Bronchial smooth muscle cell (primary cell): ENCODE data around the gene TMC4. TPM values are rescaled to one million over a fixed set of nuclear protein-coding genes. Genes with fewer than 3 reads are reported as not detected.

Experiments
- total RNA-seq: library from RNA; depleted of rRNA; stranded (reverse); fragments of >200 nt; gene quantifications from 2 replicates; pipeline ENCODE4 v1.2.1, GENCODE V29; 2014

TMC4 gene
- 0.43 and 1.1 TPM in 2 replicates for total RNA-seq

DNA sequence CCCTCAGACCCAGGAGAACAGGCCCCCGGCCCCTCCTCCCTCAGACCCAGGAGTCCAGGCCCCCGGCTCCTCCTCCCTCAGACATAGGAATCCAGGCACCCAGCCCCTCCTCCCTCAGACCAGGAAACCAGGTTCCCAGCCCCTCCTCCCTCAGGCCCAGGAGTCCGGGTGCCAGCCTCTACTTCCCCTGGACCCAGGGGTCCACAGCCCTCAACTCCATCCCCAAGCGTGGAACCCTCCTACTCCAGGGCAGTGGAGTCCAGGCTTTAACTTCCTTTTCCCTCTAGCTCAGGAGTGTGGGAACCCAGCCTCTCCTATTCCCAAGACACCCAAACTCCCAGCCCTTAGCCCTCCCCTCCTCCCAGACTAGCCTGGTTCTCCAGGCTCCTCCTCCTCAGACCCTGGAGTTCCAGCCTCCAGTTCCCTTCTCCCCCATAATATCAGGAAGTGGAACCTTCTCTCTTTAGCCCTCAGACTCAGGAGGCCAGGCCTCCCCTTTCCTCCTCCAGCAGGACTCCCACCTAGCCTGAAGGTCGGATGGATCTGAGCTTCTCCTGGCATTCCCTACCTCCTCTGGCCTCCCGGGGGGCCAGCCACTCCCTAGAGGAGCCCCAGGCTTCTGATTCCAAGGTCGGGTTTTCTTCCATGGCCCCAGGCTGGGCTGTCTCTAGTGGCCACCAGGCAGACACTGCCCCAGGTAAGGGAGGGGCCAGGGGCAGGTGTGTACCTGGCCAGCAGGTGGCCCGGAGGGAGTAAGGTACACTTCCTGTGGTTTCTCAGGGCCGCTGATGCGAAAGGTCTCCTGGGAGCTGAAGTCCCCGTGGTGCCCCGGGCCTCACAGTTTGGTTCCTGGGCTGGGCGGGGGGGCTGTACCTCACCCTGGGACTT is at the start of gene TMC4:
Gene TMC4, minus strand, starts transcription at position 690 of the 888 bp plus-strand sequence. Its CDS starts 43 bp downstream, at position 647.

GRCh38 chr19:54191011-54191810 is 18.3 kb upstream of the TMC4 start, which contains the start of gene TSEN34:
Gene TSEN34, plus strand, starts transcription at chr19:54191308. Its CDS starts 57 bp downstream, at chr19:54191365.

DNA sequence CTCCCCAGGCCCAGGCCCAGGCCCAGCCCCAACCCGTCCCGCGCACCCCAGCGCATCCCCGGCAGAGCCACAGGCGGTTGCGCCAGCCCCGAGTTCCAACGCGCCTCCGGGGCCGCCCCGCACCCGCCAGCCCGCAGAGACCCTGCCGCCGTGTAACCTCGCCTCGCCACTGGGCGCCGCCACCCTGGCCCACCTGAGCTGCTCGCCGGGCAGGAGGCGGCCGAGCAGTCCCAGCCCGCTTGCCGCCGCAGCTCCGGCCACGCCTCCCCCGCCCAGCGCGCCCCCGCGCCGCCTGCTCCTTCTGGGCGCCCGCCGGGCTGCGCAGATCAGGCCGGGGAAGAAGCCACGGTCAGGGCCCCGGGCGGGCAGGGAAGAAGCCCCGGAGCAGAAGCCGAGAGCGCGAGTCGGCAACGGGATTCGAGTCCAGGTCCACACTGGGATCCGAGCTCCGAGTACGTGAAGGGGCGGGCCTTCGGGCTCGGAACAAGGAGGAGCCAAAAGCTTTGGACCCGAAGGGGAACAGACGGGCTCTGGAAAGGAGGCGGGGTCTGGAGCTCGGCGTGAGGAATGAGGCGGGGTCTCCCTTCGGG is 16.3 kb upstream of the TMC4 start, which contains the start of gene MBOAT7:
Gene MBOAT7, minus strand, starts transcription at position 436 of the 590 bp plus-strand sequence. CDS start 1,072 bp downstream, outside the sequence.

DNA sequence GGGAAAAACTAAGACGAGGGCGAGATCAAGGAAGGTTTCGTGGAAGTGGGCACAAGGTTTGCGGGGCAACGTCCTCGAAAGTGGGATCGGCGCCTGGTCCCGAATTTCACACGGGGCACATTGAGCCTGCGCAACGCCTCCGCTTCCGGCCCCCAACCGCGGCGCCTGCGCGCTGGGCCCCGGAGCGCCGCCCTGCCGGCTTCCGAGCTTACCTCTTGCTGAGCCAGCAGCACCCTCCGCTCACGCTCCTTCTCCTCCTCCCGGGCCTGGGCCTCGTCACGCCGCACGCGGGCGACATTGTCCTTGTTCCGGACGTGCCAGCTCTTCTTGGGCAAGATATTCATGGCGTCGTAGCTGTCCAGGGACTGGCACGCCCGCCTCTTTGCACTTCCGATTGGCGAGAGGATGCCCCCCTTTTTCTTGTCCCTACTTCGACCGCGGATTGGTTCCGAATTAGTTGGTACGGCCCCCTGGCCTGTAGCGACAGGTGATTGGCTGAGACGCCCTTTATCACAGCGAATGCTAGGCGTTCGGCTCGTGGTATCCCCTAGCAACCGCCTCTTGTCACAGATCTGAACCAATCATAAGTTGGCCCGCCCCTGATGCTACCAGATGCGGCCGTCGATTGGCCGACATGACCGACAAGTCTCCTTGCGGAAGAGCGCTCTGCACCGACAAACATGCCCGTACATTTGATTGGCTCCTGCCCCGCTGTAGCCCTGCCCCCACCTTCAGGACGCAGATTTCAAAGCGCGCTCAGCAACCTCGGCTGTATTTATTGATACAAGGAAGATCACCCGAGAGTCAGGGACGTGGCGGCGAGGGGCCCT is 13.4 kb downstream of the TMC4 start, which contains the start of gene LENG1:
Gene LENG1, minus strand, starts transcription at position 370 of the 830 bp plus-strand sequence. Its CDS starts 26 bp downstream, at position 344.

DNA sequence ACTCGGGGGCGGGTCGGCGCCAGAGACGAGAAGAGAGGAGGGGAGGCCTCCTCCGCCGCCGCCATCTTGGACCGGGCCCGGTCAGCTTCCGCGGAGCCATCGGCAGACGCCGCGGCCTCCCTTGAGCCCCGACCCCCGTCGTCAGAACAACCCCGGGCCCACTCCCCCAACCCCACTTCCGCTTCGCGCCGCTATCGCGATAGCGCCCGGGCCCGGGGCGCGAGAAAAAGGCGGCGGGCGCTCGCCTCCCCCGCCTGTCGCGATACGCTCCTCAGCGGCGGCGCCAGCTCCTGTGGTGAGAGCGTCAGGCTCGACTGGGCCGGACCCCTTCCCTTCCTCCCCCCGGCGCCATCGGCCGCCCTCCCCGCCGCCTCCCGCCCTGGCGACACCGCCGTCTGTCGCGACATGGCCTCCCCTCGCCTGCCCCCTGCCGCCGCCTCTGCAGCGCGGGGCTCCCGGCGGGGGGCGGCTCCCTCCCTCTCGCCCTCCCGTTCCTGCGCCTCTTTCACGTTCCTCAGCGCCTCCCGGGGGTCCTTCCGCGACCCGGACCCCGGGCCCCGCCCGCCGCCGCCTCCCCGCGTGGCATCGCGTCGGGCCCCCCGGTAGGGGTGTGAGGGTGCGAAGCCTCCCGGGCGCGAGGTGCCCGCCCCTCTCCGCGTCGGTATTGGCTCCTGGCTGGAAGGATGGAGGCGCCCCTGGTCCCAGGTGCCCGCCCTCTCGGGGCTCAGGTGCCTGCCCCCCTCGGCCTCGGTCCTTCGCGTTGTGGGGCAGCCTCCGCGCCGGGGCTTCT is 35.1 kb downstream of the TMC4 start, which contains the start of gene CNOT3:
Gene CNOT3, plus strand, starts transcription at position 64 of the 790 bp plus-strand sequence. CDS start 5,217 bp downstream, outside the sequence.

DNA sequence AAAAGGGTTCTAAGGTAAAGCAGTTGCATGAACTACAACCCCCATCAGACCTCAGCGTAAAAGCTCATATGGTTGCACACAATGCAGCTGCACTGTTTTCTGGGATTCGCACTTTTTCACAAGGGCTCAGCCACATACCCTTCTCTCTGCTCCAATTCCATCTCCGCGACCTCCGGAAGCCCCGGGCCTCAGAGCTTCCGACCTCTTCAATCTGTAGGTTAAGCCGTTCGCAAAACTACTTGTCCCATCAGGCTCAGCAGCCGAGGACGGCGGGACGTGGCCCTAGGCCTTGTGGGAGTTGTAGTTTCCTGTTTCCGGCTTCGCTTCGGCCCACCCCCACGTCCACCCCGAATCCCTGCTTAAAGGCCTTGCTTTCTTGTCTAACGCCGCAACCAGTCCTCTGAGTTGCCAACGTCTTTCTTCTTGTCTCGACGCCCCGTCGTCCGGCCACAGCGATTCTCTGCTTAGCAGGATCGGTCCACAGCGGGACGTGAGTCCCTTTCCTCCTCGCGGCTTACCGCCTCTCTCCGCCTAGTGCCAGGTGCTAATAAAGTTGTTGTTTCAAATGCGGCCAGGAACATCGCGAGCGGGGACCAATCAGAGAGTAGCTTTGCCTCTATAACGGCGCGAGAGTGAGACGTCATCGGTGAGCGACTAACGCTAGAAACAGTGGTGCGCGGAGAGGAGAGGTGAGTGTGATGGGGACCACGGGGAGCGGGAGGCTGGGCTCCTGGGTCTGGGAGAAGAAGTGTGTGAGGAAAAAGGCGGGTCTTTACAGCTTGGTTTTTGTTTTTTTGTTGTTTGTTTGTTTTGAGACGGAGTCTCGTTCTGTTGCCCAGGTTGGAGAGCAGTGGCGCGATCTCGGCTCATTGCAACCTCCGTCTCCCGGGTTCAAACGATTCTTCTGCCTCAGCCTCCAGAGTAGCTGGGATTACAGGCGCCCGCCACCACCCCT is 57.6 kb downstream of the TMC4 start, which contains the start of the genes PRPF31 and TFPT:
Gene PRPF31, plus strand, starts transcription at position 646 of the 955 bp plus-strand sequence. CDS start 2,525 bp downstream, outside the sequence.
Gene TFPT, minus strand, starts transcription at position 549 of the 955 bp plus-strand sequence. Its CDS starts 388 bp downstream, at position 161.

Other genes with a start within 250 kb of the TMC4 start
- gene CACNG8, start 210.2 kb downstream of the TMC4 start, total RNA-seq, result 0.47 and 1.5 TPM in 2 replicates
- 0.34 and 0.47 TPM in 2 replicates for gene CACNG6, start 181.5 kb downstream of the TMC4 start, total RNA-seq
- not detected in 2 replicates for gene VSTM1, start 109.3 kb downstream of the TMC4 start, total RNA-seq
- gene TARM1, start 91.8 kb downstream of the TMC4 start, total RNA-seq, result not detected in 2 replicates
- gene OSCAR, start 72.4 kb downstream of the TMC4 start, total RNA-seq, result under 0.01 TPM in 1 of 2 replicates, not detected in the other
- gene NDUFA3, start 70.3 kb downstream of the TMC4 start, total RNA-seq, result 15.8 and 21.4 TPM in 2 replicates
- 16.7 and 21.9 TPM in 2 replicates for gene TFPT, start 57.5 kb downstream of the TMC4 start, total RNA-seq
- gene PRPF31, start 57.4 kb downstream of the TMC4 start, total RNA-seq, result 57.2 and 61.6 TPM in 2 replicates
- gene CNOT3, start 35.4 kb downstream of the TMC4 start, total RNA-seq, result 6.9 and 10.6 TPM in 2 replicates
- 4.6 and 6.1 TPM in 2 replicates for gene LENG1, start 13.4 kb downstream of the TMC4 start, total RNA-seq
- gene MBOAT7, start 16.4 kb upstream of the TMC4 start, total RNA-seq, result 12.4 and 32.9 TPM in 2 replicates
- gene TSEN34, start 18.1 kb upstream of the TMC4 start, total RNA-seq, result 26.7 and 55.8 TPM in 2 replicates
- gene RPS9, start 27.7 kb upstream of the TMC4 start, total RNA-seq, result 1,382 and 2,467 TPM in 2 replicates
- gene LILRB3, start 49.8 kb upstream of the TMC4 start, total RNA-seq, result not detected in 2 replicates
- not detected in 2 replicates for gene LILRA6, start 69.6 kb upstream of the TMC4 start, total RNA-seq
- not detected in 2 replicates for gene LILRB5, start 84.1 kb upstream of the TMC4 start, total RNA-seq
- gene LILRB2, start 108.0 kb upstream of the TMC4 start, total RNA-seq, result not detected in 2 replicates
- not detected in 2 replicates for gene LILRA5, start 140.0 kb upstream of the TMC4 start, total RNA-seq
- not detected in 2 replicates for gene LILRA4, start 166.0 kb upstream of the TMC4 start, total RNA-seq
- gene LAIR1, start 191.8 kb upstream of the TMC4 start, total RNA-seq, result not detected in 2 replicates
- under 0.01 TPM in 1 of 2 replicates, not detected in the other for gene TTYH1, start 242.3 kb upstream of the TMC4 start, total RNA-seq